ENCODE data around the gene CMTM5. TPM values are rescaled to one million over a fixed set of nuclear protein-coding genes. Genes with fewer than 3 reads are reported as not detected.

CMTM5 gene
- total RNA-seq, 1 donor from 2014 or later = not detected

DNA sequence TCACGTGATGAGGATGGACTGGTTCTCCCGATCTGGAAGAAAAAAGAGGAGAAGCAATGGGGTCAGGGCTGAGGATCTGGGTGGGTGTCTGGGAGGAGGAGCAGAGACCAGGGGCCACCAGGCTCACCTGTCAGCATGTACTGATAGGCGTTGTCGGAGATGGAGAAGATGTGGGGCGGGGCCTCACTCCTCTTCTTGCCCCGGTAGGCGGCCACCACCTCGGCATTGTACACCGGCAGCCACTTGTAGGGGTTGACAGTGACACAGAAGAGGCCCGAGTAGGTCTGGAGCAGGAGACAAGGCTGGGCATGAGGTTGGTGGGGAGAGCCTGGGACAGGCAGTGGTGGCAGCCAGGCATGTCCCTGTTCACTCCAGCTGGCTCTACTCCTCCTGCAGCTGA is 28.2 kb downstream of the CMTM5 start:
- Mint-ChIP-seq H3K27me3 (ENCODE audit: low read depth) (peaks cover 62% of the 10 kb centered on the region), H3K4me3 (no peak overlapping the region), H3K9me3 (no peaks in the 10 kb centered on the region), H3K4me1 (peaks cover 2% of the 10 kb centered on the region), H3K27ac (no peak overlapping the region), H3K36me3 (no peaks in the 10 kb centered on the region)
- TF ChIP-seq, protein P1, sequence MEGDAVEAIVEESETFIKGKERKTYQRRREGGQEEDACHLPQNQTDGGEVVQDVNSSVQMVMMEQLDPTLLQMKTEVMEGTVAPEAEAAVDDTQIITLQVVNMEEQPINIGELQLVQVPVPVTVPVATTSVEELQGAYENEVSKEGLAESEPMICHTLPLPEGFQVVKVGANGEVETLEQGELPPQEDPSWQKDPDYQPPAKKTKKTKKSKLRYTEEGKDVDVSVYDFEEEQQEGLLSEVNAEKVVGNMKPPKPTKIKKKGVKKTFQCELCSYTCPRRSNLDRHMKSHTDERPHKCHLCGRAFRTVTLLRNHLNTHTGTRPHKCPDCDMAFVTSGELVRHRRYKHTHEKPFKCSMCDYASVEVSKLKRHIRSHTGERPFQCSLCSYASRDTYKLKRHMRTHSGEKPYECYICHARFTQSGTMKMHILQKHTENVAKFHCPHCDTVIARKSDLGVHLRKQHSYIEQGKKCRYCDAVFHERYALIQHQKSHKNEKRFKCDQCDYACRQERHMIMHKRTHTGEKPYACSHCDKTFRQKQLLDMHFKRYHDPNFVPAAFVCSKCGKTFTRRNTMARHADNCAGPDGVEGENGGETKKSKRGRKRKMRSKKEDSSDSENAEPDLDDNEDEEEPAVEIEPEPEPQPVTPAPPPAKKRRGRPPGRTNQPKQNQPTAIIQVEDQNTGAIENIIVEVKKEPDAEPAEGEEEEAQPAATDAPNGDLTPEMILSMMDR (IDR thresholded peaks at IDR 0.05; ENCODE audit: unreplicated experiment) = no peak
- DNase-seq (ENCODE audit: low spot score in 2 of 2, unreplicated experiment in 2 of 2) = no peak

DNA sequence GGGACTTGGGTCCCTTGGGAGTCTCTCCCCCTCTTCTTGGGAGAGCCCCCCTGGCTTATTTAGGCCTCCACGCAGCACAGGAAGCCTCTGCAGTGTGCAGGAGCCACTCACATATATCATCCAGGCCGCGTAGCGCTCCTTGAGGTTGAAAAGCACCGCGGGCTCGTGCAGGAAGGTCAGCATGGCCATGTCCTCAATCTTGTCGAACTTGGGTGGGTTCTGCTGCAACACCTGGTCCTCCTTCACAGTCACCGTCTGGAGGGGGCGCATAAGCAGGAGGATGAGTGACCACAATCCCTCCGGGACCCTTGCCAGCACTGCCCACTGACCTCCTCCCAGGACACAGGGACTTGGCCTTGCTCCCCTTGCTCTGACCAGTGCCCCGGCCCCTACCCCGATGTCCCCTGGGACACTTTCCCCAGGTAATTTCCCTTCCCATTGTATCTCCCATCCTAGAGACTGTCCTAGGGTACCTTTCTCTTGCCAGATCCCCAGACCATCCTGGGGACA is 28.7 kb downstream of the CMTM5 start:
- no peaks in the 10 kb centered on the region for H3K36me3 Mint-ChIP-seq
- H3K27me3 Mint-ChIP-seq (ENCODE audit: low read depth) = peaks cover 63% of the 10 kb centered on the region
- peaks cover 2% of the 10 kb centered on the region for H3K4me1 Mint-ChIP-seq
- DNase-seq (ENCODE audit: low spot score in 2 of 2, unreplicated experiment in 2 of 2) = no peak
- TF ChIP-seq, protein P1 (IDR thresholded peaks at IDR 0.05; ENCODE audit: unreplicated experiment) = no peak
- no peak overlapping the region for H3K4me3 Mint-ChIP-seq
- H3K9me3 Mint-ChIP-seq = no peaks in the 10 kb centered on the region
- no peak overlapping the region for H3K27ac Mint-ChIP-seq

DNA sequence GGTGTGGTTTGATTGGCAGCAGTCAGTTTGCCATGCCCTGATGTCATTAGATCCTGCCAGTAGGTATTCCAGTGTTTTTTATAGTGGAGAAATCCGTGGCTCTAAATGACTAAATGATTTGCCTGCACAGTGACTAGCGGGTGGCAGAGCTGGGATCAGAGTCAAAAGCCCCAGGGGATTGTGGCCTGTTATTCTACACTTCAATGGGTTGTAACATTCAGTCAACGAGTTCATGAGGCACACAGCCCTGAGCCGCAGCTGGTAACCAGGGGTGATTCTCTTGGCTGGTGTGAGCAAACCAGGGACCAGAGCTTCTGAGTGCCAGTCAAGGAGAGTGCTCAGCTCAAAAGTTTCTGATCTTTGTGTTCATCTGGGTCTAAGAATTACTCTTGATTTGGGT is 29.4 kb downstream of the CMTM5 start:
- H3K36me3 Mint-ChIP-seq = no peaks in the 10 kb centered on the region
- no peak for DNase-seq (ENCODE audit: low spot score in 2 of 2, unreplicated experiment in 2 of 2)
- H3K27me3 Mint-ChIP-seq (ENCODE audit: low read depth) = peaks cover 66% of the 10 kb centered on the region
- no peak overlapping the region for H3K4me3 Mint-ChIP-seq
- H3K9me3 Mint-ChIP-seq = no peaks in the 10 kb centered on the region
- H3K27ac Mint-ChIP-seq = no peak overlapping the region
- TF ChIP-seq, protein P1 (IDR thresholded peaks at IDR 0.05; ENCODE audit: unreplicated experiment) = no peak
- H3K4me1 Mint-ChIP-seq = peaks cover 2% of the 10 kb centered on the region

DNA sequence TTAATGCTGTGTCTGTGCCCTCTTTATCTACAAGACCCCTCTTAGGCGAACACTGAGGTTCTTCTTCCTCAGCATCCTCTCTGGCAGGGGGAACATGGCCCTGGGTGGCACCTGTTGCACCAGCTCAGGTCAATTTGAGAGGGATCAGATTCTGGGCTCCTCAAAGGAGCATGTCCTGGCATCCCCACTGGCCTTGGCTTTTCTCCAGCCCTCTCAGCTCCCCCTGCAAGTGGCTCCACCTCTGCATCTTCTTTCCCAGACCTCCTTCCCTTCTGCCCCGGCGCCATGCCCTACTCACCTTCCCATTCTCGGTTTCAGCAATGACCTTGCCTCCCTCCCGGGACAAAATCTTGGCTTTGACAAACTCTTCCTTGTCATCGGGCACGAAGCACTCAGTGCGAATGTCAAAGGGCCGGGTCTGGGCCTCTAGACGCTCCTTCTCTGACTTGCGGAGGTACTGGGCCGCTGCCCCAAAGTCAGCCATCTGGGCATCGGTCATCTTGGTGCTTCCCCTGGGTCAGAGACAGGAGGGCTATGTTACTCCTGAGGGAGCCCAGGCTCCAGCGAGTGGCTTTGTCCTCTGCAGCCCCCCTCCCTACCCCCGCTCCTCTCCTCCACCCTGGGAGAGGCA is 30.0 kb downstream of the CMTM5 start:
- Mint-ChIP-seq H3K4me3 (no peak overlapping the region), H3K27me3 (ENCODE audit: low read depth) (peaks cover 61% of the 10 kb centered on the region), H3K36me3 (no peaks in the 10 kb centered on the region), H3K4me1 (peaks cover 2% of the 10 kb centered on the region), H3K27ac (no peak overlapping the region), H3K9me3 (no peaks in the 10 kb centered on the region)
- TF ChIP-seq, protein P1 (IDR thresholded peaks at IDR 0.05; ENCODE audit: unreplicated experiment) = no peak
- no peak for DNase-seq (ENCODE audit: low spot score in 2 of 2, unreplicated experiment in 2 of 2)

DNA sequence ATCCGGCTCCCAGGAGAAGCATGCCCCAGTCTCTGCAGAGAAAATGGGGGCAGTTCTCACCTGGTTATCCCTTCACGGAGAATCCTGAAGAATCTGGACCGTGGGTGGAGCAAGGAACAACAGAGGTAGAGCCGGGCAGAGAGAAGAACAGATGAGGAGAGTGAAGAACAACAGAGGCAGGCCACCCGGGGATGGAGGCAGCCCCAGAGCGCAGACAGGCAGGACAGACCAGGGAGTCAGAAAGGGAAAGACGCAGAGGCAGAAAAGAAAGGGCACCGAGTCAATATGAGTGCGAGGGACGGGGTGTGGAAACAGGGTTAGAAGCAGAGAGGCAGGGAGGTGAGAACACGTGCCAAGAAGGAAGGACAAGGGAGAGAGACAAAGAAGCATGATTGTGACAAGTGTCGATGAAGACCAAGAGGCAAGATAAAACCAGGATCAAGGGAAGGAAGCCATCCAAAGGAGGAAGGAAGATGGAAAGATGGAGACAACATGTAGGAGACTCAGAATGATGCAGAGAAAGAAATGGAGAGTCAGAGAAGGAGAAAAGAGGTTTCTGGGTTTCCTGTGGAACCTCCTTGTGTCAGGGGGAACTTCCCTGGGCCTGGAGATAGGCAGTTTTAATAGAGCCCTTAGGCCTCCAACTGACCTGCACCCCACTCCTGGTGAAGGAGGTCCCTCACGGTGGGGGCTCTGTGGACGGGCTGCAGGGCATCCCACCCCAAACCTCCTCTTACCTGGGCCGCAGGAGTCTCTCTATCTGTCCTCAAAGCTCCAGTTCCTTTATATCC is 30.9 kb downstream of the CMTM5 start, which contains the start of gene MYH6:
MYH6 (minus strand) TSS at position 758 of the 791 bp plus-strand sequence. CDS start 1,050 bp downstream, outside the sequence.
- Mint-ChIP-seq H3K4me3 (no peak within 1 kb of the TSS), H3K36me3 (no peaks in the 10 kb centered on the region), H3K27me3 (ENCODE audit: low read depth) (peaks cover 53% of the 10 kb centered on the region), H3K9me3 (no peaks in the 10 kb centered on the region), H3K27ac (no peak within 1 kb of the TSS), H3K4me1 (no peaks in the 10 kb centered on the region)
- no peak for DNase-seq (ENCODE audit: low spot score in 2 of 2, unreplicated experiment in 2 of 2)
- TF ChIP-seq, protein P1 (IDR thresholded peaks at IDR 0.05; ENCODE audit: unreplicated experiment) = no peak
